Stimulated activated CD8-positive, alpha-beta memory T cell treated with anti-CD3 and anti-CD28 coated beads, Interleukin-4, amount 100 ng/mL, for 4 hours (primary cell): ENCODE results near the gene PEMT.

Experiments
- DNase-seq, 2 donors: peaks; one replicate each; pipeline ENCODE4 v3.0.0-alpha.2; 2020; ENCODE audit warnings: low read depth in 2 of 2, low spot score in 1 of 2

Gene PEMT

GRCh38 chr17:17570798-17571716, 20.5 kb downstream of the PEMT start:
- no peak for DNase-seq

- no peak for DNase-seq
Measured at GRCh38 chr17:17570140-17570797, 21.2 kb downstream of the PEMT start.

- DNase-seq = no peak
Measured at GRCh38 chr17:17569691-17570090, 21.8 kb downstream of the PEMT start.

- peak in 1 of 2 donors; percentile 11 for DNase-seq
Measured at GRCh38 chr17:17568772-17569195, 22.7 kb downstream of the PEMT start.

- no peak for DNase-seq
Measured at GRCh38 chr17:17567631-17568030, 23.9 kb downstream of the PEMT start.

GRCh38 chr17:17566896-17567513, 24.5 kb downstream of the PEMT start:
- no peak for DNase-seq

- DNase-seq = no peak
Measured at GRCh38 chr17:17565471-17566339, 25.8 kb downstream of the PEMT start.

GRCh38 chr17:17564896-17565295, 26.6 kb downstream of the PEMT start:
- no peak for DNase-seq

- no peak for DNase-seq
Measured at GRCh38 chr17:17564323-17564722, 27.2 kb downstream of the PEMT start.

- DNase-seq = no peak
Measured at GRCh38 chr17:17563530-17563929, 28.0 kb downstream of the PEMT start.

GRCh38 chr17:17562146-17562511, 29.4 kb downstream of the PEMT start:
- no peak for DNase-seq

GRCh38 chr17:17561408-17562145, 29.9 kb downstream of the PEMT start:
- no peak for DNase-seq

GRCh38 chr17:17560975-17561374, 30.5 kb downstream of the PEMT start:
- no peak for DNase-seq

- no peak for DNase-seq
Measured at GRCh38 chr17:17560167-17560566, 31.3 kb downstream of the PEMT start.

GRCh38 chr17:17559164-17559563, 32.3 kb downstream of the PEMT start:
- no peak for DNase-seq

- DNase-seq = no peak
Measured at GRCh38 chr17:17558431-17558830, 33.1 kb downstream of the PEMT start.

GRCh38 chr17:17557796-17558195, 33.7 kb downstream of the PEMT start:
- DNase-seq = no peak

GRCh38 chr17:17556671-17557070, 34.8 kb downstream of the PEMT start:
- DNase-seq = no peak

- no peak for DNase-seq
Measured at GRCh38 chr17:17555906-17556305, 35.6 kb downstream of the PEMT start.

GRCh38 chr17:17555151-17555550, 36.4 kb downstream of the PEMT start:
- DNase-seq = no peak
